Measurements from ENCODE around the gene GPR108. TPM values are rescaled to one million over a fixed set of nuclear protein-coding genes. Genes with fewer than 3 reads are reported as not detected.

The GPR108 gene
- total RNA-seq, 1 donor from 2014 or later, result 45.4 TPM

DNA sequence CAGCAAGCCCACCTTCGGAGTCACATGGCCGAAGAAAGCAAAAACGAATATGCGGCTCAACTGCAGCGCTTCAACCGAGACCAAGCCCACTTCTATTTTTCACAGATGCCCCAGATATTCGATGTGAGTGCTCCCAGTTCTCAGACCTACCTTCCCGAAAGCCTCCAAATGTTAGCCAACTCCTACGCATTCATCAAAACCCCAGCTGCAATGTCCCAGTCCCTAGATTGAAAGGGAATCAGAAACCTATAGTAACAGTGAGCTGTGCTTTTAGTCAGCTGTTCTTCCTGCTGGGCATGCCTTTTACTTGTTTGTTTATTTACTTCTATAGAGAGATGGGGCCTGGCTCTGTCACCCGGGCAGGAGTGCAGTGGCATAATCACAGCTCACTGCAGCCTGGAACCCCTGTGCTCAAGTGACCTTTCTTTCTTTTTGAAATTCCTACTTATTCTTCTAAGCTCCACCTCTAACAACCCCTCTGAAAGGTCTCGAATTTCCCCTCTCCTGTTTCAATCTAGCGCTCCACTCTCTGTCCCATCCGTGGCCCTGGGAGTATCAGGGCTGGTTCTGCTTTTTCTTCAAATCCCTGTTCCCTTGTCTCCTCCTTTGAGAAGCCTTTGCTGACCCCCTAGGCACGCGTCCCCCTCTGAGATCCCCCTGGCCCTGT lies 6.5 kb upstream of the GPR108 start:
- Mint-ChIP-seq H3K4me1 (ENCODE audit: unreplicated experiment) (peaks cover 53% of the 10 kb centered on the region), H3K4me3 (ENCODE audit: unreplicated experiment) (peak overlapping the region; percentile 56), H3K27me3 (ENCODE audit: unreplicated experiment) (no peaks in the 10 kb centered on the region), H3K36me3 (ENCODE audit: unreplicated experiment) (peaks cover 28% of the 10 kb centered on the region), H3K9me3 (ENCODE audit: unreplicated experiment) (no peaks in the 10 kb centered on the region), H3K27ac (ENCODE audit: unreplicated experiment) (peak overlapping the region; percentile 93)
- TF ChIP-seq, protein P1, sequence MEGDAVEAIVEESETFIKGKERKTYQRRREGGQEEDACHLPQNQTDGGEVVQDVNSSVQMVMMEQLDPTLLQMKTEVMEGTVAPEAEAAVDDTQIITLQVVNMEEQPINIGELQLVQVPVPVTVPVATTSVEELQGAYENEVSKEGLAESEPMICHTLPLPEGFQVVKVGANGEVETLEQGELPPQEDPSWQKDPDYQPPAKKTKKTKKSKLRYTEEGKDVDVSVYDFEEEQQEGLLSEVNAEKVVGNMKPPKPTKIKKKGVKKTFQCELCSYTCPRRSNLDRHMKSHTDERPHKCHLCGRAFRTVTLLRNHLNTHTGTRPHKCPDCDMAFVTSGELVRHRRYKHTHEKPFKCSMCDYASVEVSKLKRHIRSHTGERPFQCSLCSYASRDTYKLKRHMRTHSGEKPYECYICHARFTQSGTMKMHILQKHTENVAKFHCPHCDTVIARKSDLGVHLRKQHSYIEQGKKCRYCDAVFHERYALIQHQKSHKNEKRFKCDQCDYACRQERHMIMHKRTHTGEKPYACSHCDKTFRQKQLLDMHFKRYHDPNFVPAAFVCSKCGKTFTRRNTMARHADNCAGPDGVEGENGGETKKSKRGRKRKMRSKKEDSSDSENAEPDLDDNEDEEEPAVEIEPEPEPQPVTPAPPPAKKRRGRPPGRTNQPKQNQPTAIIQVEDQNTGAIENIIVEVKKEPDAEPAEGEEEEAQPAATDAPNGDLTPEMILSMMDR (IDR thresholded peaks at IDR 0.05), result no peak
- DNase-seq (ENCODE audit: extremely low spot score, unreplicated experiment), result no peak

DNA sequence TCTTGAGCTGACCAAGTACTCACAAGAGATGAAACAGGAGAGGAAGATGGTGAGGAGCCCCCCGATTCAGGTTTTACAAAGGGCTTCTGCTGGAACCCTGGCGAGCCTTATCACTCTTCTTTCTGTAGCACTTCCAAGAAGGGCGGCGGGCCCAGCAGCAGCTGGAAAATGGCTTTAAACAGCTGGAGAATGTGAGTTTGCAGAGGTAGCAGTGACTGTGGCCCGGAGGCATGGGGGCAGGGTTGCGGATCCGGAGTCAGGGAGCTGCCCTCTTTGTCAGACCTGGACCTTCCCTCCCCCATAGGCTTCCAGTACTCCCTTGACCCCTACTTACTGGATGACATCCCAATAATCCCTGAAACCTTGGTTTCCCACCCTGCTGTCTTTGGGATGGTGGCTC lies 5.7 kb upstream of the GPR108 start:
- DNase-seq (ENCODE audit: extremely low spot score, unreplicated experiment), result no peak
- H3K27ac Mint-ChIP-seq (ENCODE audit: unreplicated experiment), result peak overlapping the region; percentile 77
- peaks cover 22% of the 10 kb centered on the region for H3K36me3 Mint-ChIP-seq (ENCODE audit: unreplicated experiment)
- H3K4me3 Mint-ChIP-seq (ENCODE audit: unreplicated experiment), result peak overlapping the region; percentile 50
- H3K4me1 Mint-ChIP-seq (ENCODE audit: unreplicated experiment), result peaks cover 61% of the 10 kb centered on the region
- TF ChIP-seq, protein P1 (IDR thresholded peaks at IDR 0.05), result no peak
- H3K9me3 Mint-ChIP-seq (ENCODE audit: unreplicated experiment), result no peaks in the 10 kb centered on the region
- no peaks in the 10 kb centered on the region for H3K27me3 Mint-ChIP-seq (ENCODE audit: unreplicated experiment)

DNA sequence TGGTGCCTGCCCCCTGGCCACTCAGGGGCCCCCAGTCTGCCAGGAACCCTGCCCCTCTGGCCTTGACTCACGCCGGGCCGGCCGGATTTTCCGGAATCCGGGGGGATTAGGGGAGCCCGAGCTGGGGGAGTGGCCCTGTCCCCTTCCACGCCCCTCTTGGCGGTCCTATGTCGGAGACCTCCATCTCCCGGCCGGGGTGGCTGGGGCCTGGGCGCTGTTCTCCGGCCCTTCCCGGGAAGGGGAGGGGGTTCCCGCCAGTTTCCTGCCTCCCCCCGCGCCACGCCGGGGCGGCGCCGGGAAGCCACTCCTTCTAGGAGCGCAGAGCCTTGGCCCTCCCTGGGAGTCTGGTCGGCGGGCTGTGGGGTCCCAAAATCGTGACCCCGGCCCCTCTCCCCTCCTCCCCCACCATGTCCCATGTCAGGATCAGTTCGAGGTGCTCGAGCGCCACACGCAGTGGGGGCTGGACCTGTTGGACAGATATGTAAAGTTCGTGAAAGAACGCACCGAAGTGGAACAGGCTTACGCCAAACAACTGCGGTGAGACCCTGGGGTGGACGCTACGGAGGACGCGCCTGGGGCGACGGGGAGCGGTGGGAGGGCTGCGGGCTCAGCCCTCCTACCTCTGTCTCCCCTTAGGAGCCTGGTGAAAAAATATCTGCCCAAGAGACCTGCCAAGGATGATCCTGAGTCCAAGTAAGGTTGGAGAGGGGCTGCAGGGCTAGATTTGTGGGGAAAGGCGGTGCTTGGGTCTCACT lies 3.4 kb upstream of the GPR108 start:
- H3K27ac Mint-ChIP-seq (ENCODE audit: unreplicated experiment), result peak overlapping the region; percentile 76
- TF ChIP-seq, protein P1 (IDR thresholded peaks at IDR 0.05), result no peak
- no peaks in the 10 kb centered on the region for H3K27me3 Mint-ChIP-seq (ENCODE audit: unreplicated experiment)
- peak; percentile 85 for DNase-seq (ENCODE audit: extremely low spot score, unreplicated experiment)
- H3K36me3 Mint-ChIP-seq (ENCODE audit: unreplicated experiment), result peaks cover 8% of the 10 kb centered on the region
- no peaks in the 10 kb centered on the region for H3K9me3 Mint-ChIP-seq (ENCODE audit: unreplicated experiment)
- H3K4me3 Mint-ChIP-seq (ENCODE audit: unreplicated experiment), result peak overlapping the region; percentile 84
- H3K4me1 Mint-ChIP-seq (ENCODE audit: unreplicated experiment), result peaks cover 72% of the 10 kb centered on the region

DNA sequence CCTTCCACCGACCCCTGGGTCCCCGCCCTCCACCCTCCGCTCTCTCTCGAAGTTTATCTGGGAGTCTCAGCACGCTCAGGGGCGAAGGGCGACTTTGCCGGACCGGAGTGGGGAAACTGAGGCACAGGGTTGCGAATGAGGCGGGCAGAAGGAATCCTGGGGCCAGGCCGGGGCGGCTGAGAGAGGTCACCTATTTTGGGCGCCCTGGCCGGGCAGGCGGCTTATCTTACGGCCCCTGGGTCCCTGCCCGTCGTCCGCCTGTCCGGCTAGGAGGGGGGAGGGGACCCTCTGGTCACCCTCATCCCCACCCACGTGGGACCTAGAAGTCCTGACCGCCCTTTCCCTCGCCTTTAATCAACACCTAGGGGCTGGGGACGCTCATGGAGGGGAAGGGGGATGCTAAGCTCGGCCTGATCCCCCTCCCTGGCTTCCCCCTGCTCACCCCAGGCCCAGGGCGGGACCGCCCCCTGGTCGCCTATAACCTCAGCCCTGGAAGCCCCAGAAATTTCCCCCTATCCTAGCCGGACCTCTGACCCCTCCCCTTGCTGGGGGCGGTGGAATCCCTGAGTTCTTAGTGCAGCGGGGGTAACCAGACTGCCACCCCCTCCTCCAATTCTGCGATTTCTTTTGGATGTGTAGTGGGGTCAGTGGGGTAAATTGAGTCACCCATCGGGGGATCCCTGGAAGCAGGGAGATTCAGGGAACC lies 2.7 kb upstream of the GPR108 start:
- H3K9me3 Mint-ChIP-seq (ENCODE audit: unreplicated experiment), result no peaks in the 10 kb centered on the region
- H3K4me1 Mint-ChIP-seq (ENCODE audit: unreplicated experiment), result peaks cover 70% of the 10 kb centered on the region
- peak overlapping the region; percentile 84 for H3K4me3 Mint-ChIP-seq (ENCODE audit: unreplicated experiment)
- no peak for DNase-seq (ENCODE audit: extremely low spot score, unreplicated experiment)
- H3K36me3 Mint-ChIP-seq (ENCODE audit: unreplicated experiment), result peaks cover 6% of the 10 kb centered on the region
- no peaks in the 10 kb centered on the region for H3K27me3 Mint-ChIP-seq (ENCODE audit: unreplicated experiment)
- TF ChIP-seq, protein P1 (IDR thresholded peaks at IDR 0.05), result no peak
- H3K27ac Mint-ChIP-seq (ENCODE audit: unreplicated experiment), result peak overlapping the region; percentile 44
